EH (cell line): ENCODE results near the gene BCAS4.
"Not testable (repeated sequence)": the region's sequence is repeated elsewhere in the genome, so short reads cannot be mapped to it uniquely, and the experiment has no call there.

Source experiments
- DNase-seq: peaks from one replicate; pipeline ENCODE4 v3.0.0-alpha.2; 2015; ENCODE audit warnings: low read depth

The BCAS4 gene

GRCh38 chr20:50794846-50795634 is at the start of gene BCAS4:
TSS of gene BCAS4 (plus strand) at chr20:50795061. CDS start at chr20:50795084, 23 bp downstream.
- DNase-seq: peak; percentile 86

- DNase-seq: peak; percentile 14
Observed at GRCh38 chr20:50745634-50746137, 49.2 kb upstream of the BCAS4 start.

- peak; percentile 39 for DNase-seq
Observed at GRCh38 chr20:50746138-50746940, 48.5 kb upstream of the BCAS4 start.

- no peak for DNase-seq
Observed at GRCh38 chr20:50747275-50747674, 47.6 kb upstream of the BCAS4 start.

- peak; percentile 39 for DNase-seq
Observed at GRCh38 chr20:50750145-50750671, 44.7 kb upstream of the BCAS4 start.

GRCh38 chr20:50753152-50753551 is 41.7 kb upstream of the BCAS4 start:
- no peak for DNase-seq

- no peak for DNase-seq
Observed at GRCh38 chr20:50754420-50754819, 40.4 kb upstream of the BCAS4 start.

- no peak for DNase-seq
Observed at GRCh38 chr20:50756447-50756846, 38.4 kb upstream of the BCAS4 start.

GRCh38 chr20:50758469-50758868 is 36.4 kb upstream of the BCAS4 start:
- DNase-seq: peak; percentile 5

- no peak for DNase-seq
Observed at GRCh38 chr20:50758992-50759391, 35.9 kb upstream of the BCAS4 start.

GRCh38 chr20:50759678-50760077 is 35.2 kb upstream of the BCAS4 start:
- DNase-seq: no peak

- peak; percentile 15 for DNase-seq
Observed at GRCh38 chr20:50762045-50762422, 32.8 kb upstream of the BCAS4 start.

- peak; percentile 67 for DNase-seq
Observed at GRCh38 chr20:50762435-50763220, 32.2 kb upstream of the BCAS4 start.

- not testable (repeated sequence) for DNase-seq
Observed at GRCh38 chr20:50763550-50764458, 31.1 kb upstream of the BCAS4 start.

GRCh38 chr20:50765251-50765650 is 29.6 kb upstream of the BCAS4 start:
- DNase-seq: not testable (repeated sequence)

GRCh38 chr20:50765674-50766073 is 29.2 kb upstream of the BCAS4 start:
- DNase-seq: no peak

- DNase-seq: not testable (repeated sequence)
Observed at GRCh38 chr20:50766955-50767809, 27.7 kb upstream of the BCAS4 start.

- not testable (repeated sequence) for DNase-seq
Observed at GRCh38 chr20:50768991-50769390, 25.9 kb upstream of the BCAS4 start.

GRCh38 chr20:50769551-50770085 is 25.2 kb upstream of the BCAS4 start:
- not testable (repeated sequence) for DNase-seq
